Posterior vena cava (tissue), 2 donors: Measurements from ENCODE around the gene CABP4. TPM values are rescaled to one million over a fixed set of nuclear protein-coding genes. Genes with fewer than 3 reads are reported as not detected.

Experiments
- DNase-seq: peaks from one replicate; pipeline ENCODE4 v3.0.0-alpha.2; 2020; ENCODE audit warnings: low spot score
- intact Hi-C, 2 donors: fragments of 100-400 bp; cut with DNase I; formaldehyde crosslinking; loops; one replicate each; pipeline versions ENCODE4 v1.14.1 to v1.14.2; 2022 to 2023
- microRNA-seq, 2 donors: library from miRNA; unstranded; fragments of <30 nt; microRNA quantifications; one replicate each; pipeline ENCODE4 v1.2.0, GENCODE V29; 2020 to 2021; ENCODE audit warnings: borderline microRNAs expressed in 2 of 2
- total RNA-seq, 2 donors: library from RNA; stranded (reverse); fragmentation: NEBNext Ultra II Directional; extraction: Animal tissue kit (Norgen Biotek cat#: 25700); gene quantifications; one replicate each; pipeline ENCODE4 v1.2.1, GENCODE V29; 2021
- donor health status: DM: yes; HTN: yes; CAD: no.
- donor health status: DM: yes; HTN: yes; CAD: no.

CABP4 gene
- total RNA-seq, 2 donors from 2014 or later = 1.2 to 2.2 TPM

DNA sequence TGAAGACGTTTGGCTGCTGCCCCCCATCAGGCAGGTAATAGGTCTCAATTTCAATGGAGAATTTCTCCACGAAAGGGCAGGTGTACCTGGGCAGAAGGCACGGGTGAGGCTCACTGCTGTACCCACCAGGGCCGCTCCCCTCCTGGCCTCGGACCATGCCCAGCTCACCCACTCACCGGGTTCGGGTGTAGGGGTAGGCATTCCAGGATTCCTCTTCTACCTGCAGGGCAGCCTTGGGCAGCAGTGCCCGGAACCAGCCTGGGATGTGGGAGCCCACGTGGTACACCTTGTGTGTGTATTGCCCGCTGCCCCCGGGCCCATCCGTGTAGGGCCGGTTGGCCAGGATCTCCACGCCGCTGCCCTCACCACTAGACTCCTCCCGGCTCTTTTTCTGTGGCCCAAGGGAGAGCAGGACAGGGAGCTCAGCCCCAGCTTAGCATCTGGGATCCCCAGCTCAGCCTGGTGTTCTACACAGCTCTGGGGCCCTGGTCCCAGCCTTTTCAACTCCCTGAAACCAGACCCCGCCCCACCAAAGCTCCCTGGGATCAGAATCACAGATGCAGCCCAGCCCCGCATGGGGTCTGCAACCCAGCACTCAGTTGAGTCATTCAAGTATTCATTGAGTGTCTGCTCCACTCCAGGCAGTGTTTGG, 47.3 kb downstream of the CABP4 start:
- intact Hi-C loops = loop anchor here in 1 of 2 donors (10.0 kb wide), 1 partner anchor 98 kb away; the partner anchor contains the start of genes PPP1CA and TBC1D10C
- DNase-seq = no peak

DNA sequence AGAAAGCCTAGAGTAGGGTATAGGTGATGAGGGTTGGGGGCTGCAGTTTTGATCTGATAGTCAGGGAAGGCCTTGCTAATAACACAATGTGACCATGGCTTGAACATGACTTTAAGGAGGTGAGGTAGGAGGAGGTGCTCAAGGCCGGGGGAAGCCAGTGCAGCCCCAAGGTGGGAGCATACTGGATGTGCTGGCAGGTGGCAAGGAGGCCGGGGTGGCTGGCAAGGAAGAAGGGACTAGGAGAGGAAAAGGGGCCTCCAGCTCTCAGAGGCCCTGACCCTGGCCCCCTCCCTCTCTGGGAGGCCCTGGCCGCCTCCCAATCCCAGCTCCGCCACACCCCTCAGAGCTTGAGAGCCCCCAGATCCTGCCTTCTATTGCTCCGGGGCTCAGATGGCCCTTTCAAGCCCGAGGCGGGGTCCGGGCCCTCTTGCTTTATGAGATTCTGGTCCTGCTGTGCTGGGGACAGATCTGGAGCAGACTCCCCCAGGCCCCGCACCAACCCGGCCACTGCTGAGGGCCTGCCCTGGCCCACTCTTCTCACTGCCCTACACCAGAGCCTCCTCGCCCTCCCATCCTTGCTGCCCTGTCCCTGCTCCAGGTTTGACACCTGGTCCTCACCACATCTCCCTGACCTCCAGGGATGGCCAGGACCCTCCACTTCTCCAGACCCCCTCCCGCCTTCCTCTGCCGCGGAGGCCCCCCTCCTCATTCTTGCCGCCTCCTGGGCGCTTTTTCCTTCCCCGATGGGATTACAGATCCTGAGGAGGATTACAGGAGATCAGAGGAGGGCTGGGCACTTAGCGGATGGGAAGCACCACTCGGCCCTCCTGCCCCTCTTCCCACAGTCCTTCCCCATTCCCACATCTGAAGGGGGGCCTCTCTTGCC, 48.2 kb downstream of the CABP4 start:
- DNase-seq = peak; percentile 82
- intact Hi-C loops = loop anchor here in 1 of 2 donors (10.0 kb wide), 1 partner anchor 99 kb away; the partner anchor contains the start of genes PPP1CA and TBC1D10C

DNA sequence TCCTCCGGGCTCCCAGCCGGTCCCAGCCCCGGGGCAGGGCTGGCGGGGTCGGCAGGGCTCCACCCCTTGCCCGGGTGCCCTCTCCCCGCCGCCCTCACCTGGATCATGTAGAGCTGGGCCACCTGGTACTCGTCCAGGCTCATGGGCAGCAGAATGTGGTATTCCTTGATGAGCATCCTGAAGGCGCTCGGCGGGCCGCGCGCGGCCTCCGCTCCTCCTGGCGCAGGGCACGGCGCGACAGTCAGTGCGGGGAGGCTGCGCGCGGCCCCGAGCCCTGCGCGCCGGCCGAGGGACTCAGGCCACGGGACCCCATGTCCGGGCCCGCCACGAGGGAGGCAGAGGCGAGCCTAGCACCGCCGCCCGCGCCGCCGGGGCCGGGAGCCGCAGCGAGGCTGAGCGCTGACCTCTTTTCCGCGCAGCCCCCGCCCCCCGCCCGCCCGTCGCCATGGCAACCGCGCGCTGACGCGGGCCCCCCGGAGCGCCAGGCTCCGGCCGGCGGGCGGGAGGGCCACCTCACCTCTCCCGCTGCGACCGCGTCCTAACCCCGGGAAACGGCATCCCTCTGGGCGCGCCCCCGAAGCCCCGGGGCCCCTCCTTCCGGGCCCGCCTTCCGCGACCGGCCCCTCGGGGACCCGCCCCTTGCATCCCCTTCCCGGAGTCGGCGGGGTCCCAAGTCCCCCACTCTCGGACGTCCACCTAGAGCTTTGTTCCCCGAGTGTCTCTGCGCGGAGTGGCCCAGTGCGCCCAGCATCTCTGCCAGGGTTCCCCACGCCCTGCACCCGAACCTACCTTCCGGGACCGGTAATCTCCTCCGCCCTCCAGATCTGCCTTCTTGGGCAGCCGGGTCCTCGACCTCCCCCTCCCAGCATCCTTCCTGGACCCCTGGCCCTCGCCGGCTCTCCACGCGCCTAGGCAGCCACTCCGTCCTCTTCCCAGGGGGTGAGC, 49.1 kb downstream of the CABP4 start:
- intact Hi-C loops = loop anchor here in 1 of 2 donors (10.0 kb wide), 1 partner anchor 99 kb away; the partner anchor contains the start of genes PPP1CA and TBC1D10C
- DNase-seq = peak; percentile 87

DNA sequence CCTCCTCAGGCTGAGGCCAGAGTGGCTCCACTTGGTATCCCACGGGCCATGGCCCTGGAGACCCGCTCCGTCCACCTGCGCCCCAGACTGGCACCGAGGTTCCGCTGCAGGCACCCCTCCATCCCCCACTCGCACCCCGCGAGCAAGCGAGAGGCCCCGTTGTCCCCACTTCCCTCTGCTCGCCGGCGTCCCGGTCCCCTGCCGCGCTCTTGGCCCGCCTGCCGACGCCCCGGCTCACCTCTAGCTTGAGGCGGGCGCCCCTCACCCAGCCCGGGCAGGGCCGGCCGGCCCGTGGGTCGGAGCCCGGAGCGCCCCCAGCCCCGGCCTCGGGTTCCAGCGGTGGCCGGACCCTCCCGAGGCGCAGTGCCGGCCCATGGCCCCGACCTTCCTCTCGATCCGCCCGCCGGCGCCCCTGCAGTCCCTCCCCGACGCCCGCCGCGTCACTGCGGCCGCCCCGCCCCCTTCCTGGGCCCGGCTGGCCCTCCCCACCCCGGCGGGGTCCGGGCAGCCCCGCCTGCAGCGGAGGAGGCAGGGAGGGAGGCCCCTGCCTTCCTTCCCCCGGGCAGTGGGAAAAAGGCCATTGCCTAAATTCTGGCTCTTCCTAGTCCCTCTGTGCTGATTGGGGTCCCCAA, 49.9 kb downstream of the CABP4 start, which contains the start of gene PITPNM1:
PITPNM1 (minus strand) TSS at position 414 of the 632 bp plus-strand sequence. CDS start 1,183 bp downstream, outside the sequence.
- intact Hi-C loops = loop anchor here in 1 of 2 donors (10.0 kb wide), 1 partner anchor 100 kb away; the partner anchor contains the start of genes PPP1CA and TBC1D10C
- DNase-seq = peak; percentile 94

DNA sequence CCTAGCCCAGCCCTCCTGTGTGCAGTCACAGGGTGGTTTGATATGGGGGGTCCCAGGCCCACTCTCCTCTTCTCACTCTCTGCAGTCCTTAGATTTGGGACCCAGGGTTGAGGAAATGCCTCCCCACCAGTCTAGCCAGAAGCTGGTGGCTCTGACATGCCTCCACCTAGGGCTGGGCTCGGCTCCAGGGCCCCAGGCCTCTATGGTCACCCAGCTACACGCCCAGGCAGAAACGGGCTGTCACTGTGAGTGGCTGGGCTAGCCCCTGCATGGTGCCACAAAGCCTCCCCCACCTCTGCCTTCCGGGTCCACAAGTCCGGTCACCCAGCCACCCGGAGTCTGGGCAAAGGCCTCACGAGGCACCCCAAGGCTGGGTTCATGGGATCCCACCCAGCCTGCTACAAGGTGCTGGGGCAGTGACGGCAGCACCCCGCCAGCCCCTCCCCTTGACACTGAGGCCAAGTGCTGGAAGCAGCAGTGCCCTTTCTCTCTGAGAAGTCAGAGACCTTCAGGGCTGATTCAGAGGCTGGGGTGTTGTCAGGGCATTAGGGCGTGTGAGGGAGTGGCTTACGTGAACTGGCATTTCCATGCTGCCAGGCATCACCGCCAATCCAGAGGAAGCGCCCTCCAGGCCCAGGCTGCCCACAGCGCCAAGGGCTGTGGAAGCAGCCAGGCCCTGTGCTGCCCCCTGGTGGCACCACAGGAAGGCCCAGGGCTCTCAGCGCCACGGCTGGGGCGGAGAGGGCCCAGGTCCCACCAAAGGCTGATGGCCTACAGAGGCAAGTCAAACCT, 50.6 kb downstream of the CABP4 start:
- peak; percentile 97 for DNase-seq
- intact Hi-C loops = loop anchor here in 1 of 2 donors (10.0 kb wide), 1 partner anchor 101 kb away; the partner anchor contains the start of genes PPP1CA and TBC1D10C

DNA sequence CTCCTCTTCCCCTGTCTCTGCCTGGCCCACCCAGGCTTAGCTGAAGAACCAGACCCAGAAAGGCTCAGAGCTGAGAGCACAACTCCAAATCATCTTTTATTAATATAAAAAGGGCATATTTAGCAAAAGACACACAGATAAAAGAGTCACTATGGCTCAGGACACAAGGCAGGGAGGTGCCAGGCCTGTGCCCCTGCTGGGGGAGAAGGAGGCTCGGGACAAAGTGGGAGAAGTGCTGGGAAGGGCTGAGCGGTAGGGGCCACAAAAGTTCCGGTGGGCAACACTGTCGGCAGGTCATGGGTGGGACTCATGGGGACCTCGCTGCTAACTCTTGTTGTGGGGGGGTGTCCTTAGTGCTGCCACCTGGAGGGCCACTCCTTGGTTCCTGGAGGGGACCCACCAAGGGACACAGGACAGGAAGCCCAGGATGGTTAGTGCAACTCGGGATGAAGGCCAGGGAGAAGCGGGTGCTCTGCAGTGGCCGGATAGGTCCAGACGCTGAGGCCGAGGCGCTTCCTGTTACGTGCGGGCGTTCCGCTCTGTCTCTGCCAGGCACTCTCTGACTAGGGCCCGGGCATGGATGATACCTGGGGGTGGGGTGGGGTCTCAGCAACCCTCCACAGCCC, 51.4 kb downstream of the CABP4 start:
- intact Hi-C loops = loop anchor here in 1 of 2 donors (10.0 kb wide), 1 partner anchor 102 kb away; the partner anchor contains the start of genes PPP1CA and TBC1D10C
- DNase-seq = no peak

DNA sequence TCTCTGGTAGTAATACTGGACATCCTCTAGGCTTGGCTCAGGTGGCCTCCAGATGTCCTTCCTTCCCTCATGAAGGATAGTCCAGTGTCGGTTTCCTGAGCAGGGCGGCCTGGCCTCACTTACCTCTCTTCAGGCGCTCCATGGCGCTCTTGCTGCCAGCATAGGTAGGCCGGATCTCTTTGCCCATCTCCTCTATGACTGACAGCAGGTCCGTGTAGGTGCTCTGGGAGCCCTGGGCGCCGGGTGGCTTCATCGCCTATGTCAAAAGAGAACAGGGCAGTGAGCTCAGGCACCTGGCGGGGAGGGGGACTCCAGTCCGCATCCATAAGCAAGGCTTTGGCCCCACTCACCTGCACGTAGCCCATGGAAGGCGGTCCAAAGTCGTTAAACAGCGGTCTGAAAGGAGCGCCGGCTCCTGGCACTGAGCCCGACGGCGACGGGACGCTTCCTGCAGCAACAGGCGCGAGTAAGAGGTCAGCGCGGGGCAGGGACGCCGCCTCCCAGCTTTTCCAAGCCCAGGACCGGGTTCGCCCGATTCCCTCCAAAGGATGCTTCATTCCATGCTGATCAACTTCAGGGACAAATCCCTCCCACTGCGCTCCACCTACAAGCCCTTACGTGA, 52.2 kb downstream of the CABP4 start:
- peak; percentile 81 for DNase-seq
- intact Hi-C loops = loop anchor here in 1 of 2 donors (10.0 kb wide), 1 partner anchor 103 kb away; the partner anchor contains the start of genes PPP1CA and TBC1D10C

DNA sequence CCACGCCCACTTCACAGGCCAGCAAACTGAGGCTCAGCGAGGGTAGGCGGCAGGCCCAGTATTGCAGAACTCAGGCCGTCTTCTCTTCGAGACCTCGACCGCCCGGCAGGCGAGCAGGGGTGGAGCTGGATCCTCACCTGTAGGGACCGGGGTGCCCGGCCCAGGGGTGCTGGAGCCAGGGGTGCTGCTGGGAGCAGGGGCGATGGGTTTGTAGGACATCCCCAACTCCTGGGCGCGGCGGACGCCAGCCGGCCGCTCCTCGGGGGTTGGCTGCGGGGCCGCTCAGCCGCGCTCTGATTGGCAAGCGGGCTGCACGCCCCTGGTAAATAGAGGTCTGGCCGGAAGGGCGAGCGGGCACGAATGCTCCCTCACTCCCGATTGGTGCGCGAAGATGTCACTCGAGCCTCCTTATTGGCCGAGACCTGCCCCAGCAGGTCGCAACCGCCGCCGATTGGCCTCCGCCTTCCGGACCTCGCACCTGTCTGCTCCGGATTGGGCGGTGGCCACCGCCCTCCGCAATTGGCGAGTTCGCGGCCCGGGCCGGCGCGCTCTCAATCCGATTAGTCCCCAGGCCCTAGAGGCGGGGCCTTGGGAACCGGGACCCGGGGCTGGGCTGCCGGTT, 52.8 kb downstream of the CABP4 start, which contains the start of gene CDK2AP2:
CDK2AP2 (minus strand) TSS at position 299 of the 622 bp plus-strand sequence; CDS start at position 219, 80 bp downstream.
- intact Hi-C loops = loop anchor here in 1 of 2 donors (10.0 kb wide), 1 partner anchor 103 kb away; the partner anchor contains the start of genes PPP1CA and TBC1D10C
- DNase-seq = peak; percentile 100

DNA sequence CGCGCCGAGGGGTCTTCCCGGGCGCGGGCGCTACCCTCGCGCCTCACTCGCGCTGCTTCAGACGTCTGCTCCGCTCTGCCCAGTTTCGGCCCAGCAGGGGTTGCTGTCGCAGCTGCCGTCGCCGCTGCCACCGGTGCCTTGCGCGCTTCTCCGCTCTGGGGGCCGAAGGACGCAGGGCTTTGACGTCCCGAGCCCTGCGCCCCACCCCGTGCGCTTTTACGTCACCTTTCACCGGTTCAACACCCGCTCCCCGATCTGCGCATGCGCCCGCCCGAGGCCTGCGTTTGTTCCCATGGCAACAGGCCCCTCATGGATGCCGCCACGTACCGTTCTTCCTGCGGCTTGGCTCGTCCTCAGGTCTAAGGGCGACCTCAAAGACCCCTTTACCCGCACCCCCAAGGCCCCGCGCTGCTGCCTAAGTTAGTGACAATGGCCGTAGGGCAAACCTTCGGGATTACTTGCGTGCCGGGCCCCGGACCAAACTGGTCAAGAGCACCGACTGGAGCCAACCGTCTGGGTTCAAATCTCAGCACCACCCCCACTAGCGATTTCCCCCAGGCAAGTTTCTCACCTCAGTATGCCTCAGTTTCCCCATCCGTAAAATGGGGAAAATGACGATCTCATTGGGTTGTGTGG, 53.5 kb downstream of the CABP4 start:
- DNase-seq = peak; percentile 100
- intact Hi-C loops = loop anchor here in 1 of 2 donors (10.0 kb wide), 1 partner anchor 104 kb away; the partner anchor contains the start of genes PPP1CA and TBC1D10C

DNA sequence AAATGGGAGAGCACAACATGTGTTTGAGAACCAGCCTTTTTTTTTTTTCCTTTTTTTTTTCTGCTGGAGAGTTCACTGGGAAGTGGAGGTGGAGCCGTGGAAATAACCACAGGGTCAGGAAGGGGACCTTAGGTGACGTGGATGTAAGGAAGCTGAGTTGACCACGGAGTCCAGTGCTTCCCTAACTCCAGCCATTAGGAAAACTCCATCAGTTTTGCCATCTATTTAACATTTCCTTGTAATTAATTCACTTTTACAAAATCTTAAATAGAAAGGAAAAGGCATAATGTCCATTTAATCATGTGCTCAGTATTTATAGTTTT, 54.8 kb downstream of the CABP4 start:
- intact Hi-C loops = no loop called here
- no peak for DNase-seq

Small RNA genes within 50 kb of the gene (microRNA-seq; reads per million reads assigned to microRNA genes)
- gene MIR6752 = 0.26 to 0.32 reads per million in 2 donors

Other genes with a start within 250 kb of the CABP4 start
- gene GRK2, start 188.9 kb upstream of the CABP4 start, total RNA-seq = 10 to 100 TPM; 50.4 to 58.2 TPM
- 10 to 100 TPM; 40.7 to 42.8 TPM for gene ANKRD13D, start 166.1 kb upstream of the CABP4 start, total RNA-seq
- 10 to 100 TPM; 23.5 to 26.2 TPM for gene SSH3, start 151.8 kb upstream of the CABP4 start, total RNA-seq
- gene POLD4, start 101.8 kb upstream of the CABP4 start, total RNA-seq = 10 to 100 TPM; 56.1 to 60.9 TPM
- gene CLCF1, start 81.8 kb upstream of the CABP4 start, total RNA-seq = 10 to 100 TPM; 10.0 to 15.2 TPM
- gene RAD9A, start 63.4 kb upstream of the CABP4 start, total RNA-seq = 10 to 100 TPM; 10.3 to 11.4 TPM
- gene PPP1CA, start 53.5 kb upstream of the CABP4 start, total RNA-seq = 10 to 100 TPM; 62.1 to 70.6 TPM
- 1 to 10 TPM; 2.9 to 3.4 TPM for gene TBC1D10C, start 51.3 kb upstream of the CABP4 start, total RNA-seq
- 1 to 10 TPM; 1.4 to 1.6 TPM for gene CARNS1, start 39.7 kb upstream of the CABP4 start, total RNA-seq
- gene RPS6KB2, start 26.9 kb upstream of the CABP4 start, total RNA-seq = 10 to 100 TPM; 28.9 TPM
- 1 to 10 TPM; 2.5 TPM for gene PTPRCAP, start 17.7 kb upstream of the CABP4 start, total RNA-seq
- 10 to 100 TPM; 62.6 to 79.7 TPM for gene CORO1B, start 11.9 kb upstream of the CABP4 start, total RNA-seq
- gene GPR152, start 2.6 kb upstream of the CABP4 start, total RNA-seq = not detected
- 10 to 100 TPM; 31.0 to 35.9 TPM for gene TMEM134, start 13.9 kb downstream of the CABP4 start, total RNA-seq
- 10 to 100 TPM; 44.4 to 50.5 TPM for gene AIP, start 27.7 kb downstream of the CABP4 start, total RNA-seq
- 10 to 100 TPM; 31.5 to 42.7 TPM for gene PITPNM1, start 50.0 kb downstream of the CABP4 start, total RNA-seq
- 10 to 100 TPM; 39.7 to 40.0 TPM for gene CDK2AP2, start 52.8 kb downstream of the CABP4 start, total RNA-seq
- not detected for gene CABP2, start 68.1 kb downstream of the CABP4 start, total RNA-seq
- 100 to 1,000 TPM; 338 to 370 TPM for gene GSTP1, start 128.5 kb downstream of the CABP4 start, total RNA-seq
- gene NDUFV1, start 151.6 kb downstream of the CABP4 start, total RNA-seq = 100 to 1,000 TPM; 112 to 116 TPM
- gene NUDT8, start 174.6 kb downstream of the CABP4 start, total RNA-seq = 1 to 10 TPM; 4.6 to 5.7 TPM
- gene TBX10, start 184.4 kb downstream of the CABP4 start, total RNA-seq = not detected
- not detected for gene ACY3, start 195.4 kb downstream of the CABP4 start, total RNA-seq
- not detected for gene ALDH3B2, start 219.3 kb downstream of the CABP4 start, total RNA-seq